Stimulated activated CD8-positive, alpha-beta memory T cell treated with anti-CD3 and anti-CD28 coated beads, Interleukin-4, amount 100 ng/mL, for 24 hours (primary cell): ENCODE results near the gene TSSK3.
A peak's percentile ranks its signal among the peaks of the same experiment; 100 is the strongest.
"Not testable (repeated sequence)": the region's sequence is repeated elsewhere in the genome, so short reads cannot be mapped to it uniquely, and the experiment has no call there.

Experiments used
- DNase-seq: peaks from one replicate; pipeline ENCODE4 v3.0.0-alpha.2; 2020; ENCODE audit warnings: low read depth

TSSK3 gene

DNA sequence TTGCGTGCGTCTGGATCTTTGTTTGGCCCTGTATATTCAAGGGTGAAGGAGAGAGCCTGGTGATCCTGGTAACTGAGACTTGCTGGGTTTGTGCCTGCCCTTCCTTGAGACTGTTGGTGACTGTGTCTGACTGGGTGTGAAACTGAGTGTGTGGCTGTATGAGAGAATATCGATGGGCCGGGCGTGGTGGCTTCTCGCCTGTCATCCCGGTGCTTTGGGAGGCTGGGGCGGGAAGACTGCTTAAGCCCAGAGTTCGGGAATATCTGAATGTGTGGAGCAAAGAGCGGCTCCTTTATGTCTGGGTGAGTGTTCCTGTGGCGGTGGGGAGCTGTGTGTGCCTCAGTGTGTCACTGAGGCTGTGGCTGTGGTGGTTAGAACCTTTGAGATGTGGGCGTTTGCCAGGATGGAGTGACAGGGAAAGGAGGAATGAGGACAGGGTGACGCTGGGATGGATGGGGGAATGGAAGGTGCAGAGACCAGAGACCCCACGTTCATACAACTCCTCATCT lies 23.6 kb upstream of the TSSK3 start:
- no peak for DNase-seq

- DNase-seq, result no peak
Measured at GRCh38 chr1:32339363-32339978, 22.9 kb upstream of the TSSK3 start.

GRCh38 chr1:32341186-32341757 lies 21.1 kb upstream of the TSSK3 start:
- DNase-seq, result no peak

DNA sequence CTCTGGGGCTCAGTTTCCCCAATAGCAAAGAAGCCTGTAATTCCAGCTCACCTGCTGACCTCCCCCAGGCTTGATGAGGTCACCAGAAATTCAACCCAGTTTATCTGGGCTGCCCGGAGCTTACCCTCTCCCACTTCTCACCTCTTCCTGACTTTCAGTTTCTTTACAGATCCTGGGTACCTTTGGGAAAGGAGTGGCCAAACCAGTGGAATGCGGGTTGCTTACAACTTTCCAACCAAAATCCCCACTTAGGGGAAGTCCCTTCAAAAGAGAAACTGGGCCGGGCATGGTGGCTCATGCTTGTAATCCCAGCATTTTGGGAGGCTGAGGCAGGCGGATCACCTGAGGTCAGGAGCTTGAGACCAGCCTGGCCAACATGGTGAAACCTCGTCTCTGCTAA lies 20.4 kb upstream of the TSSK3 start:
- no peak for DNase-seq

DNA sequence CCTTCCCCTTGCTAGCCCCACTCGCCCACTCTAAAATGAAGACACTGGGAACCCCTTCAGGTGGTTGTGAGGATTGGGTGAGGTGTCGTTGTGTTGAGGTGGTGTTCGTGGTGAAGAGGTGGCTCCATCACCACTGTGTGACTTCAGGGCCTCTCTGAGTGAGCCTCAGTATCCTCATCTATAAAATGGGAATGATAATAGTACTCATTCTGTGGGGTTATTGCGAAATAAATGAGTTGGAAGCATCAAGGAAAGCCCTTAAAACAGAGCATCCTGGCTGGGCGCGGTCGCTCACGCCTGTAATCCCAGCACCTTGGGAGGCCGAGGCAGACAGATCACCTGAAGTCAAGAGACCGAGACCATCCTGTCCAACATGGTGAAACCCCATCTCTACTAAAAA lies 19.6 kb upstream of the TSSK3 start:
- DNase-seq, result no peak

- no peak for DNase-seq
Measured at GRCh38 chr1:32345289-32345827, 17.0 kb upstream of the TSSK3 start.

DNA sequence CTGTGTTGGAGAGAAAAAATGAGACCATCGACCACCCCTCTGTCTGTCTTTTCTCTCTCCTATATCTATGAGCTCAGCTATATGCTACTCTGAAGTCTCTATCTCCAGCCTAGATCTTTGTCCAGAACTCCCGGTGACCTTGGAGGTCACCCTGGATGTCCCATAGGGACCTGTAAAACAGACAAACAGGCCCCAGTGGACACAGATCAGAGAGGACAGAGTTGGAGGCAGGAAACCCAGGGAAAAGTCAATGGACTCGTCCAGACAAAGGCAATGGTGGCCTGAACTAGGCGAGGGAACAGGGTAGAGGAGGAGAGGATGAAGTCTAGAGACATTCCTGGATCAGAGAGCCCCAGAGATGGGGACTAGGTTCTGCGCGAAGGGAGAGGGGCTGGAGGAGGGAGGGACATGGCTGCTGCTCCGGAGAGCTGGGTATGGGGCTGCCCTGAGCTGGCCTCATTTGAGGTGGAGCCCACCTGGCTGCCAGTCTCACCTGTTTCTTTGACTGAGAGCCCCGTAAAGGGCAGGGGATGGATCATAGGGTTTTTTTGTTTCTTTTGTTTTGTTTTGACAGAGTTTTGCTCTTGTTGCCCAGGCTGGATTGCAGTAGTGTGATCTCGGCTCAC lies 15.7 kb upstream of the TSSK3 start:
- no peak for DNase-seq

DNA sequence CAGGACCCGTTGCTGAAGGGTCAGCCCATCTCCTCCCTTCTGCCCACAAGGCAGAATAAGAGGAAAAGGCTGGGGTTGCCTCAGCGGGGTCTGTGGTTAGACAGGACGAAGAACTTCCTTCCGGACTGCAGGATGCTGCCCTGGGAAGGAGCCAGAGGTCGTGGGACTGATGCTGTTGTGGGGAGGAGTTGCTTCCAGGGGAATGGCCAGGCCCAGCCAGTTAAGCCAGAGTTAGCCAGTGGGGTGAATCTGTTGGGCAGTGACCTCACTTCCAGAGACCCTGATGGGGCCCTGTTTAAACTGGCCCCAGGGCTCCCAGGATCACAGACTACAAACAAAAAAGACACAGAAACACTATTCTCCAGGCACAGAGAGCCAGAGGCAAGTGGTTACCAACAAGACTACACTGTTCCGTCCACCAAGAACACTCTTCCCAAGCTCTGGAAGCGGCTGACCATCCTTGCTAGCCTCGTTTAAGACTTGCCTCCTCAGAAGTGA lies 13.1 kb upstream of the TSSK3 start:
- DNase-seq, result no peak

- peak; percentile 64 for DNase-seq
Measured at GRCh38 chr1:32350785-32351398, 11.4 kb upstream of the TSSK3 start.

DNA sequence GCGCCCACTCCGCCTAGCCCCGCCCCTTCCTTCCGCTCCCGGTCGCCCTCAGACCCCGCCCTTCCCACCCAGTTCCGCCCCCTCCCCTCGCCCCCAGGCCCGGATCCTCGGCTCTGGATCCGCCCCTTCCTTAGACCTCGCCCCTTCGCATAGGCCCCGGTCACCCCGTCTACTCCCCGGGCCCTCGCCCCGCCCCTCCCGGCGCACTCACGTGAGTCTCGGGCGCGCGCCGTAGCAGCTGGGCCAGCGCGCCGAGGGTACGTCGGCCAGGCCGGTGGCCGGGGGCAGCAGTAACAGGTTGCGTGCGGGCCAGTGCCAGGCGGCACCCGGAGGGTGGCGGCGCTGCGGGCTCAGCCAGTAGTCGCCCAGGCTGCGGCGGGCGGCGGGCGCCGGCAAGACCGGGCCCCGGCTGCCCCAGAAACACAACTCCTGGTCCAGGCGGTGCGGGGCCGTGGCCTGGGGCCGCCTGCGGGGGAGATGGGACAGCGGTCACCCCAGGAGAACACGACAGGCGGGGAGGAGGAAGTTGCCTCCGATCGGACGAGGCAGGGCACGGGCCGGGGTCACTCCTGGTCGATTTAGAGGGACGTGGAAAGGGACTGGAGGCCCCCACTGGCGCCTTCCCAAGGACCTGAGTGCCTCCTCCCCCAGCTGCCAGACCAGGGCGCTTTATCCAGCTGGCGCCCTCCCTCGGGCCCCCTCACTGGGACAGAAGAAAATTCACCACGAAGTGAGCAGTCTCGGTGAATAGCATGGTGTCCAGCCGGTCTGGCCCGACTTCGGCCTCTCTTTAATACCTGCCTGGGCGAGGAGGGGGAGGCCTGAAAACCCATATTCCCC lies 10.7 kb upstream of the TSSK3 start:
- DNase-seq, result peak; percentile 81

GRCh38 chr1:32352239-32352745 lies 10.0 kb upstream of the TSSK3 start:
- DNase-seq, result no peak

GRCh38 chr1:32352831-32353383 lies 9.4 kb upstream of the TSSK3 start:
- no peak for DNase-seq

DNA sequence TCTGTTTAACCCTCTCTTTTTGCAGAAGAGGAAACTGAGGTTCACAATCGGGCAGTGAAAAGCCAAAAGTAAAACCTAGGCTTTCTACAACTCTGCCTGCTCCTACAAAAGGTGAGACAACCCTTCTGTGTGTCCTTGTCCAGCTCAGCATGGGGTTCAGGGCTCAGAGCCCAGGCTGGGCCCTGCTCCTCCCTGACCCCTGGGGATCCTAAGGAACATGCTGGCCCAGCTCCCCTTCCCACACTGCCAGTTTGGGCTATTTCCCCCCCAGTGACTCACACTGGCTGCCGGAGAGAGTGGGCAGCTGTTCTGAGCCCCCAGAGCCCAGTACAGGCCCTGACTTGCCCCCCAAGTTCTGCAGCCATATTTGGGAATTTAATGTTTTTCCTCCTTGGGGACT lies 8.9 kb upstream of the TSSK3 start:
- no peak for DNase-seq

DNA sequence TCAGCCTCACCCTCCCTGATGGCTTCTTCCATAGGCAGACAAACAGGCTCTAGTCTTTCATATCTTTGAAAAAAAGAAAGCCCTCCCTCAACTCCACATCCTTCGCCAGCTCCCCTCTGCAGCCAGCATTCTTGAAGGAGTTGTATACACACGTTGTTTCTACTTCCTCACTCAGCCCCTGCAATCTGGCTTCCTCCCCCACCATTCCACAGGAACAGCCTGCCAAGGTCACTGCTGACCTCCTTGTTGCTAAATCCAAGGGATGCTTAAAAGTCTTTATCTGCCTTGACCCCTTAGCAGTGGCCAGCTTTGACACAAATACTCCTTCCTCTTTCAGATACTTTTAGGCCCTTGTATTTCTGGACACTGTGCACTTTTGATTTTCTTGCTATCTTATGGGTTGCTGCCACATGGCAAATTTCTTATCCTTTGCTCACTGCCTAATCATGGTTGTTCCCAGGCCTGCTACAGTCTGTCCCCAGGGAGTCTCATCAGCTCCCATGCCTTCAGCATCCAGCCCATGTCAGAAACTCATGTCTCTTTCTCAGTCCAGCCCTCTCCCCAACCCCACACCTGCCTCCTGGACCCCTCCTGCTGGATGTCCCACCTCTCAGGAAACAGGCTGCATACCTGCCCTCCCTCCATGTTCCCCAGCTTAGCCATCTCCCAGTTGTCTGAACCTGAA lies 8.3 kb upstream of the TSSK3 start:
- no peak for DNase-seq

DNA sequence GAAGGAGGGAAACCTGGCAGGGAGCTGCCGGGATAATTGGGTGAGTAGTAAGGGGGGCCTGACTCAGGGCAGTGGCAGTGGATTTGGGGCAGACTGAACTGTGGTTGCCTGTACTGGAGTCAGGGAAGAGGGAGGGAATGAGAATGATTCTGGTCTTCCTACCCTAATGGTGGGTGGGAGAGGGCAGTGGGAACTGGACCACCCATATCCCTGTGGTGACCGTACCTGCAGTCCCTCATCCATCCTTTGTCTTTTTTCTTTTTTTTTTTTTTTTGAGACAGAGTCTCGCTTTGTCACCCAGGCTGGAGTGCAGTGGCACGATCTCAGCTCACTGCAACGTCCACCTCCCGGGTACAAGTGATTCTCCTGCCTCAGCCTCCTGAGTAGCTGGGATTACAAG lies 6.6 kb upstream of the TSSK3 start:
- DNase-seq, result not testable (repeated sequence)

DNA sequence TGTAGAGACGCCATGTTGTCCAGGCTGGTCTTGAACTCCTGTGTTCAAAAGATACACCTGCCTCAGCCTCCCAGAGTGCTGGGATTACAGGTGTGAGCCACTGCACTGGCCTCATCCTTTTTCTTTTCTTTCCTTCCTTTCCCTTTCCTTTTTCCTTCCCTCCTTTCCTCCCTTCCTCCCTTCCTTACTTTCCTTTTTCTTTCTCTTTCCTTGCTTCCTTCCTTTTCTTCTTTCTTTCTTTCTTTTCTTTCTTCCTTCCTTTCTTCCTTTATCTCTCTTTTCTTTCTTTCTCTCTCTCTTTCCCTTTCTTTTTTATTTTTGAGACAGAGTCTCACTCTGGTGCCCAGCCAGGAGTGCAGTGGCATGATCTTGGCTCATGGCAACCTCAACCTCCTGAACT lies 5.9 kb upstream of the TSSK3 start:
- DNase-seq, result no peak

- no peak for DNase-seq
Measured at GRCh38 chr1:32357614-32358013, 4.7 kb upstream of the TSSK3 start.

- DNase-seq, result no peak
Measured at GRCh38 chr1:32358435-32358834, 3.9 kb upstream of the TSSK3 start.

GRCh38 chr1:32361308-32361673 lies 1.0 kb upstream of the TSSK3 start:
- DNase-seq, result no peak

DNA sequence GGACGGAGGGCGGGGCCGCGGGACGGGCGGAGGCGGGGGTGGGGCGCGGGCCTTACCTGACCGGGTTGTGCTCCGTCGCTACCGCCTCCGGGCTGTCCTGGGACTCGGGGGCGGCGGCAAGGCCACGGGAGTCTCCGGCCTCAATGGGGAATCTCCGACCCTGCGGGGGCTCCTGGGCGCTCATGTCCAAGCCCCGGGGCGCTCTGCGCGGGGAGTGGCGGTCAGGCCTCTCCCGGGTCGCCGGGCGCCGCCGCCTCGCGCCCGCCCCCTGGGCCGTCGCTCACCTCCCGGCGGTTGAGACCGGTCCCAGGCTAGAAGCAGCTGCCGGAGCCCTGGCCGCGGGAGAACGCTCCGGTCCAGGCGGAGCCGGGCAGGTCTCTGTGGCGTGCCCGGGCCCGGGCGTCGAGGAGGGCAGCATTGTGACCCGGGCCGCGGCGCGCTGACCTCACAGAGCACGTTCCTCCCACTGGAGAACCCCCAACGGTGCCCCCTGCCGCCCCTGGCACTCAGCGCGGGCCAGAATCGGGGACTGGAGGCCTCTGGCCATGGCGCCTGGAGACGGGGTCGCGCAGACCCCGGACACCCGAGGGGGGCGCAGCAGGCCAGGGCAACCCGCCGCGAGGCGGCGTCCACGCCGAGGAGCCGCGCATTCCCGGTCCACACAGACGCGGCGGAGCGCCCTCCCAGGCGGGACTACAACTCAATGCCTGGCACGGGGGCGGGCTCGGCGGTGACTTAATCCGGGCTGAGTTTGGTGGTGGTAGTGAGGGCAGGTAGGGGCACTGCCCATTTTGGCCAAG lies 465 bp upstream of the TSSK3 start:
- no peak for DNase-seq
